Osteoblast (primary cell): ENCODE measurements around the gene GAPDH. TPM values are rescaled to one million over a fixed set of nuclear protein-coding genes. Genes with fewer than 3 reads are reported as not detected.
A peak's percentile ranks its signal among the peaks of the same experiment; 100 is the strongest.

Source experiments
- DNase-seq: peaks from one replicate; pipeline ENCODE4 v3.0.0; 2011; ENCODE audit warnings: low spot score, mixed read lengths; ENCODE audit not compliant: insufficient read length; ENCODE audit errors: missing footprints
- H2AFZ ChIP-seq: 2 replicates; pipeline ENCODE4 v1.6.0; 2011; ENCODE audit warnings: mild to moderate bottlenecking, low read length
- H3K27ac ChIP-seq: 2 replicates; pipeline ENCODE4 v1.5.1; 2011; ENCODE audit warnings: mild to moderate bottlenecking, low read depth, low read length, moderate library complexity
- H3K27me3 ChIP-seq: 2 replicates; pipeline ENCODE4 v1.6.0; 2012; ENCODE audit warnings: mild to moderate bottlenecking, control low read depth, inconsistent platforms, low read length, moderate library complexity; ENCODE audit not compliant: insufficient read depth
- H3K36me3 ChIP-seq: 2 replicates; pipeline ENCODE4 v1.5.1; 2011; ENCODE audit warnings: mild to moderate bottlenecking, low read length, control low read depth, moderate library complexity; ENCODE audit not compliant: insufficient read depth
- H3K4me1 ChIP-seq: 2 replicates; pipeline ENCODE4 v1.5.1; 2011; ENCODE audit warnings: mild to moderate bottlenecking, low read length, control low read depth, moderate library complexity; ENCODE audit not compliant: insufficient read depth
- H3K4me2 ChIP-seq: 2 replicates; pipeline ENCODE4 v1.6.0; 2011; ENCODE audit warnings: mild to moderate bottlenecking, low read length; ENCODE audit not compliant: insufficient read depth
- H3K4me3 ChIP-seq: fragments of 200-600 bp; sonication (generic); 3 replicates; pipeline ENCODE4 v1.5.1; 2012; ENCODE audit warnings: mild to moderate bottlenecking, low read length, inconsistent platforms; ENCODE audit not compliant: insufficient read depth
- H3K79me2 ChIP-seq: 2 replicates; pipeline ENCODE4 v1.6.0; 2012; ENCODE audit warnings: mild to moderate bottlenecking, low read length, control low read depth, inconsistent platforms; ENCODE audit not compliant: insufficient read depth
- H3K9me3 ChIP-seq: 2 replicates; pipeline ENCODE4 v1.5.1; 2011; ENCODE audit warnings: low read depth, low read length, control low read depth
- H4K20me1 ChIP-seq: 2 replicates; pipeline ENCODE4 v1.6.0; 2012; ENCODE audit warnings: mild to moderate bottlenecking, low read length, control low read depth; ENCODE audit not compliant: insufficient read depth
- total RNA-seq: library from RNA; depleted of rRNA; stranded (reverse); fragments of >200 nt; gene quantifications from 2 replicates; pipeline ENCODE4 v1.2.3, GENCODE V29; 2012
- TF ChIP-seq, protein P1 (sequence below): IDR thresholded peaks from 2 replicates; pipeline ENCODE4 v1.5.1; 2011; ENCODE audit warnings: mild to moderate bottlenecking, low read depth, low read length, moderate library complexity; ENCODE audit errors: extremely low read depth

GAPDH gene
- total RNA-seq, 1 donor, result 5,173 TPM

DNA sequence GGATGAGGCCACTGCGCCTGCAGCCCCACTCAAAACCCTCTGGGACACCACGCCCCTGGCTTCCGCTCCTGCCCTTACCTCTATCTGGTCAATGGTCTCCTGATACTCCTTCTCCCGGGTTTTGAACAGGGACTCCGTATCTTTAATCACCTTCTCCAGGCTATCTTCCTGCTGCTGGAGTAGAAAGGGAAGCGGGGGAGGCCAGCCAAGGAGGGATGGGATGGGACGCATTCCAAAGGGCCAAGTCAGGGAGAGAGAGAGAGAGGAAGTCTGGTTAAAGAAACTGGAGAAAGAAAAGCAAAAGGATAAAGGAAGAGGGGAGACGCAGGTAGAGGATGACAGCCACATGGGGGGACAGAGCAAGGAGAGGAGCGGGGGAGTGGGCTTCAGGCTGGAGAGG is 13.7 kb downstream of the GAPDH start:
- Histone ChIP-seq H3K4me2 (peak overlapping the region; percentile 72), H3K9me3 (no peaks in the 10 kb centered on the region), H2AFZ (peak overlapping the region; percentile 42), H3K4me1 (peaks cover 57% of the 10 kb centered on the region), H3K36me3 (peaks cover 41% of the 10 kb centered on the region), H3K27ac (peak overlapping the region; percentile 93), H3K79me2 (peaks cover 68% of the 10 kb centered on the region), H3K27me3 (no peaks in the 10 kb centered on the region), H3K4me3 (peak overlapping the region; percentile 64), H4K20me1 (peaks cover 3% of the 10 kb centered on the region)
- TF ChIP-seq, protein P1, sequence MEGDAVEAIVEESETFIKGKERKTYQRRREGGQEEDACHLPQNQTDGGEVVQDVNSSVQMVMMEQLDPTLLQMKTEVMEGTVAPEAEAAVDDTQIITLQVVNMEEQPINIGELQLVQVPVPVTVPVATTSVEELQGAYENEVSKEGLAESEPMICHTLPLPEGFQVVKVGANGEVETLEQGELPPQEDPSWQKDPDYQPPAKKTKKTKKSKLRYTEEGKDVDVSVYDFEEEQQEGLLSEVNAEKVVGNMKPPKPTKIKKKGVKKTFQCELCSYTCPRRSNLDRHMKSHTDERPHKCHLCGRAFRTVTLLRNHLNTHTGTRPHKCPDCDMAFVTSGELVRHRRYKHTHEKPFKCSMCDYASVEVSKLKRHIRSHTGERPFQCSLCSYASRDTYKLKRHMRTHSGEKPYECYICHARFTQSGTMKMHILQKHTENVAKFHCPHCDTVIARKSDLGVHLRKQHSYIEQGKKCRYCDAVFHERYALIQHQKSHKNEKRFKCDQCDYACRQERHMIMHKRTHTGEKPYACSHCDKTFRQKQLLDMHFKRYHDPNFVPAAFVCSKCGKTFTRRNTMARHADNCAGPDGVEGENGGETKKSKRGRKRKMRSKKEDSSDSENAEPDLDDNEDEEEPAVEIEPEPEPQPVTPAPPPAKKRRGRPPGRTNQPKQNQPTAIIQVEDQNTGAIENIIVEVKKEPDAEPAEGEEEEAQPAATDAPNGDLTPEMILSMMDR, result no peak
- DNase-seq, result peak; percentile 95

DNA sequence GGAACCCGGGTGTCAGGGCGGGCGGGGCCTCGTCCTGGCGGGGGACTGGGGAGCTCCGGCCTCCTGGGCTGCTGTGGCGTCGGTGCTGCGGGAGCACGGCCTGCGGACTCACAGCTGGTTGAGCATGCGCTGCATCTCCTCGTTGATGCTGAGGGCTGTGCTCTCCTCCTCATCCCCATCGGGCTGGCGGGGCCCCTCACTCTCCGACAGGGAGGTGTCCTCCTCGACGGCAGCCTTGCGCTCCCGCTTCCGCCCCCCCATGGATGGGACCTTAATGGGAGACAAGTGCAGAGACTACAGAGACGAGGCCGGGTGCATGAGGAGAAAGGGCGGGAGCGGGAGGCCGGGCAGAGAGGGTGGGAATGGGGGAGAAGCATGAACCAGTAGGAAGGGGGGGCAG is 14.2 kb downstream of the GAPDH start:
- Histone ChIP-seq H3K36me3 (peaks cover 38% of the 10 kb centered on the region), H3K4me3 (peak overlapping the region; percentile 33), H3K4me2 (peak overlapping the region; percentile 72), H3K9me3 (no peaks in the 10 kb centered on the region), H3K4me1 (peaks cover 62% of the 10 kb centered on the region), H2AFZ (no peak overlapping the region), H4K20me1 (peaks cover 6% of the 10 kb centered on the region), H3K27ac (peak overlapping the region; percentile 93), H3K79me2 (peaks cover 64% of the 10 kb centered on the region), H3K27me3 (no peaks in the 10 kb centered on the region)
- TF ChIP-seq, protein P1, result no peak
- peak; percentile 34 for DNase-seq

DNA sequence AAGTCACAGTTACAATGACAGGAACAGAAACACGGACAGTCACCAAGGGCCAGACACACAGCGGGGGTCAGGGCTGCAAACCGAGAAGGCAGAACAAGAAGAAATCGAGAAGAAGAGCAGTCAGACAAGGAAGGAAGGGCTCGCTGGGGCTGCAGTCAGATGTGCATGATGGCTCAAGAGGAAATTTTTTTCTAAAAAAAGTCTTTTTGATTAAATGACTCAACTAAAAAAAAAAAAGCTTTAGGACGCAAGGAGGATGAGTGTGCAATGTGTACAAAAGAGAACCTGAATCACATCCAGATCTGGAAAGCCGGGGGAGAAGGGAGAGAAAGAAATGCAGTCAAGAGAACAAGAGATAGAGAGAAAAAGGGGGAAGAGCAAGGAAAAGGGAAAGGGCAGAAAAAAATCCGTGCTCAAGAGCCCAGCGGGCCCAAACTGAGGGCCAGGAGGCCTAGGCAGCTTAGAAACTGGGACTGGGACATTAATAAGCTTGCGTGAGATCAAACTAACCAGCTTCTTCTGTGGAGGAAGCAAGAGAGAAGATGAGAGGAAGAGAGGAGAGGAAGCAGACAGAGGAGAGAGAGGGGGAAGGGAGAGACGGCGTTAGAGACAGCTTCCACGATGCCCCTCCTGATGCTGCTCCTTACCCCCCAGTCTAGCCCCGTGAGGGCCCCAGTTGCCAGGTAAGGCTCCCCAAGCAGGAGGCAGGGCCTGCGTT is 14.8 kb downstream of the GAPDH start:
- peaks cover 36% of the 10 kb centered on the region for H3K36me3 ChIP-seq
- TF ChIP-seq, protein P1, result no peak
- peak; percentile 96 for DNase-seq

DNA sequence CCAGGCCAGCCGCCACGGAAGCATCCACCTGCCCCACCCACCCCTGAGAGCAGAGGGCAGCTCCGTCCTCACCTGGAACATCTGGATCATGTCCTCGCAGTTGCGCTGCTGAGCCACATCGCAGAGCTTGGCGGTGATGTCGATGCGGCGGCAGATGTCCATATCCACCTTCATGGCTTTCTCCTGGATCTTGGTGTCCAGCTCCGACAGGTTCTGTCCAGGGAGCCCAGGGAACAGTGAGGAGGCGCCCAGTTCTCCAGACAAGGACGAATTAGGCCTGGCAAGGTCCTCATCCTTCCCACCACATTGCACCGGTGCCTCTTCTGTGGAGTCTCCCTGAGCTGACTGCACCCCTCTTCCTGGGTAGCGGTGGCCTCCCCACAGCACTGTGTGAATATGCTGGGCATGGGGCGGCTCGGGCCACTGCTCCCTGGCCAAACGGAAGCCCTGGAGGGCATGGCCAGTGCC is 15.4 kb downstream of the GAPDH start:
- peak overlapping the region; percentile 46 for H3K4me3 ChIP-seq
- no peaks in the 10 kb centered on the region for H3K27me3 ChIP-seq
- H3K36me3 ChIP-seq, result peaks cover 30% of the 10 kb centered on the region
- peaks cover 74% of the 10 kb centered on the region for H3K4me1 ChIP-seq
- H2AFZ ChIP-seq, result no peak overlapping the region
- H3K27ac ChIP-seq, result peak overlapping the region; percentile 93
- H3K4me2 ChIP-seq, result peak overlapping the region; percentile 72
- DNase-seq, result no peak
- peaks cover 10% of the 10 kb centered on the region for H4K20me1 ChIP-seq
- TF ChIP-seq, protein P1, result no peak
- H3K79me2 ChIP-seq, result peaks cover 61% of the 10 kb centered on the region
- H3K9me3 ChIP-seq, result no peaks in the 10 kb centered on the region

More for the DNA sequence above, 14.8 kb downstream of the GAPDH start:
- Histone ChIP-seq H3K79me2 (peaks cover 64% of the 10 kb centered on the region), H4K20me1 (peaks cover 9% of the 10 kb centered on the region), H2AFZ (peak overlapping the region; percentile 53), H3K4me1 (peaks cover 68% of the 10 kb centered on the region), H3K27ac (peak overlapping the region; percentile 93), H3K4me2 (peak overlapping the region; percentile 72), H3K9me3 (no peaks in the 10 kb centered on the region), H3K4me3 (peak overlapping the region; percentile 46), H3K27me3 (no peaks in the 10 kb centered on the region)
